M059J (cell line): ENCODE data around the gene TBC1D20. TPM values are rescaled to one million over a fixed set of nuclear protein-coding genes. Genes with fewer than 3 reads are reported as not detected.

ENCODE experiments used
- DNase-seq: peaks from one replicate; pipeline ENCODE4 v3.0.0-alpha.2; 2012; ENCODE audit warnings: low read depth
- total RNA-seq: library from RNA; depleted of rRNA; stranded (reverse); fragments of >200 nt; shearing (Covaris generic); gene quantifications from 2 replicates; pipeline ENCODE4 v1.2.3, GENCODE V29; 2014

The TBC1D20 gene
- total RNA-seq, 1 experiment from 2014 or later = 53.2 TPM

DNA sequence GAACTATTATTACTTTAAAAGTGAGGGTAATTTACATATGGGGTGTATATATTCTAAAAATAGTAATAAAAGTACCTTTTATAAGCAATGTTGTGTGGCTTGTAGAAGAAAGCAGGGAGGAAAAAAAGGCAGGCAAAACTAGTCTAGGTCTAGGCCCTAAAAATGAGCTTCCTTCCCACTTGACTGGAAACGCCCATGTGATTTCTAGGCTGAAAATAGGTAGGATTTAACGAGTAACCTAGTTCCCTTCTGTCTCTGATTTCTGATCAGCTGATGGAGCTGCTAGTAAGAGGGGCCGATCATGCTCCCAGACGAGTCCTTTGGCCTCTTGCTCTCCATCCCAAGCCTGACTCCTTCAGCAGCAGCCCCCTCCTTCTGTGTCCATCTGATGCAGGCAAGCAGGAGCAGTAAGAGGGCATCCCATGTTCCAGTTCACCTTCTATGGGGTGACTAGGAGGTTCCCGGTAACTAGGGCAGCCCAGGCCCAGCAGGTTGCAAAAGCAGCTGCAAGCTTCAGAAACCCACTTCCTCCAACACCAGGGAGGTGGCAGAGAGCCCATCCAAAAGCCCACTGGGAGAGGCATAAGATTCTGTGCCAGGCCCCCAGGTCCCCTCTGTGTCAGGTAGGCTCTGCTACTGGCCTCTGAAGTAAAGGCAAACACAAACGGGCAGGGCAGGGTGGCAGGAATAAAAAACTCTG lies 24.4 kb downstream of the TBC1D20 start:
- DNase-seq = no peak

DNA sequence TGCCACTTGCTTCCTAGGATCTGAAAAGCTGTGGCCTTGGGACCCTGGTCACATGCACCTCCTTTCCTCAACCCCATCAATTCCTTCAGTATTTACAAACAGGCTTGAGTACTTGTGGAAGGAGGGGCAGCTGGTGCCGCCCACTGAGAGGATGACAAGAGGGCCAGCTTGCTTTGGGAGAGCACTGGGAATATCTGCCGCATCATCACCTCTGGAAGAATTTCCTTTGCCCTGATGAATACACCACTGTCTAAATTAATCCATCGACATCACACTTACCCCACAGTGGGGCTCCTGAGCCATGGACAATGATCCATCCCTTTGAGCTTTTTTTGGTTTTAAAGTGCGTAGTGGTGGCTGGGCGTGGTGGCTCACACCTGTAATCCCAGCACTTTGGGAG lies 25.9 kb downstream of the TBC1D20 start:
- DNase-seq = no peak

GRCh38 chr20:435558-435957 lies 26.8 kb downstream of the TBC1D20 start:
- DNase-seq = no peak

GRCh38 chr20:434661-435419 lies 27.5 kb downstream of the TBC1D20 start:
- DNase-seq = no peak

GRCh38 chr20:434221-434620 lies 28.1 kb downstream of the TBC1D20 start:
- DNase-seq = no peak

- DNase-seq = peak; percentile 63
Observed at GRCh38 chr20:433300-433975, 28.9 kb downstream of the TBC1D20 start.

DNA sequence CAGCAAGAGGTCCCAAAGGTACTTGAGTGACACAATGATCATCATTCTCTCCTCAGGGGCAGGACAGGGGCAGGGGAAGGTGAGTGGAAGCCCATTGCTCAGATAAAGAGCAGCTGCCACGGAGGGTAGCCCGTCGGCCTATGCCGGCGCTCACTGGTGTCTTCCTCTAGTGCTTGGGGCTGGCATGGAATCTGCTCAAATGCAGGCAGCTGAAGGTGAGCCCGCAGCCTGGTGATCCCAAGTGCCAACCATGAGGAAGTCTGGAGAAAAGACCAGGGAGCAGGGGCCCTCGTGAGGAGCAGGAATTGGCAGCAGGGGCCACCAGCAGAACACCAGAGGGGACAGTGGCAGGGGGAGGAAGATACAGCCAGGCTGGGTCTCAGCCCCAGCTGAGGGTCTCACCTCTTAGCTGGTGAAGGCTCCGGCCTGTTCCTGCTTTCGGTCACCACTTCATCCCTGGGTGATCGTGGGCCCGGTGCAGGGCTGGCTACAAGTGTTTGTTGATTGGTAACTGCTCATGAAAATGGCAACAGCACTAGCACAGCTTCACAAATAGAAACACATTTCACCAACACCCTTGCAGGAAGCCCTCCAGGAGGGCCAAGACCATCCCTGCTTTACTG lies 29.5 kb downstream of the TBC1D20 start:
- no peak for DNase-seq

DNA sequence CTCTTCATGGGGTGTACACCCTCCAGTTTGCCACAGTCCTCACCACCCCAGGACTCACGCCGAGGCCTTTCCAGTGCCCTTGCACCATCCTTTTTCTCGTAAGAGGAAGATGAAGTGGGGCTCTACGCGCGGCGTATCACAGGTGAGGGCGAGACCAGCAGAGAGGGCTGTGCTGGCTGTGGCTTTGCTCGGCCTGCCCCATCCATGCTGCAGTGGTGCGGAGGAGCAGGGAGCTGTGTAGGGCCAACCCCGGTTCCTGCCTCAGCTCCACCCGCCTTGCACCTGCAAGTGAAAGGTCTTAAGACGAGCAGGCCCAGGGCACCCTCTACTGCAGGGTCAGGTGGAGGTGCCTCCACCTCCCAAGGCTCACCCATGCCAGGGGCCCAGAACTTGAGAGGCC lies 30.1 kb downstream of the TBC1D20 start:
- no peak for DNase-seq

- DNase-seq = peak; percentile 84
Observed at GRCh38 chr20:431012-431904, 31.1 kb downstream of the TBC1D20 start.

DNA sequence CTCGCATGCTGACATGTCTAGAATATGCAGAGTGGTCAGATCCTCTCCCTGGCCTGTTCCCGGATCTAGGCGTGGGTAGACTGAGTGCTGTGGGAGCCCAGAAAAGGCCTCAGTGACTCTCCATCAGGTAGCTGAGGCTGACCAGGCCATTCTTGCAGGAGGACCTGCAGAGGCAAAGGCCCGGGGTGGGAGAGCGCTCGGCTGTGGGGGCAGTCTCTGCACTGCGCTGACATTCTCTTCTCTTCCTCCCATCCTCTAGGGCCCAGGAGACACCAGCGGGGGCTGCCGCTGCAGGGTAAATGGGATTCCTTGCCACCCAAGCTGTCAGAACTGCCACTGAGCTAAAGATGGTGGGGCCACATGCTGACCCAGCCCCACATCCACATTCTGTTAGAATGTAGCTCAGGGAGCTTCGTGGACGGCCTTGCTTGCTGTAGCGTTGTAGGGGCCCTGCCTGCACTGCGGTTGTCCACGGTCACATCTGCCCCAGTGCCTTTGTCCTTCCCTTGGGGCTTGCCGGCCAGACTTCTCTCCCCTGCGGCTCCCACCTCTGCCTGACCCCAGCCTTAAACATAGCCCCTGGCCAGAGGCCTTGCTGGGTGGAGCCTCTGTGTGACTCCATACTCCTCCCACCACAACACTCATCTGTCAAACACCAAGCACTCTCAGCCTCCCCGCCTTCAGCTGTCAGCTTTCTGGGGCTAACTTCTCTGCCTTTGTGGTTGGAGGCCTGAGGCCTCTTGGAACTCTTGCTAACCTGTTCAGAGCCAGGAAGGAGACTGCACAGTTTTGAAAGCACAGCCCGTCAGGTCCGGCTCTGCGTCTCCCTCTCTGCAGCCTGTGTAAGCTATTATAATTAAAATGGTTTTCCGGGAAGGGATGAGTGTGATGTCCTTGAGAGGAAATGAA lies 32.0 kb downstream of the TBC1D20 start:
- no peak for DNase-seq

GRCh38 chr20:428658-429200 lies 33.6 kb downstream of the TBC1D20 start:
- no peak for DNase-seq

DNA sequence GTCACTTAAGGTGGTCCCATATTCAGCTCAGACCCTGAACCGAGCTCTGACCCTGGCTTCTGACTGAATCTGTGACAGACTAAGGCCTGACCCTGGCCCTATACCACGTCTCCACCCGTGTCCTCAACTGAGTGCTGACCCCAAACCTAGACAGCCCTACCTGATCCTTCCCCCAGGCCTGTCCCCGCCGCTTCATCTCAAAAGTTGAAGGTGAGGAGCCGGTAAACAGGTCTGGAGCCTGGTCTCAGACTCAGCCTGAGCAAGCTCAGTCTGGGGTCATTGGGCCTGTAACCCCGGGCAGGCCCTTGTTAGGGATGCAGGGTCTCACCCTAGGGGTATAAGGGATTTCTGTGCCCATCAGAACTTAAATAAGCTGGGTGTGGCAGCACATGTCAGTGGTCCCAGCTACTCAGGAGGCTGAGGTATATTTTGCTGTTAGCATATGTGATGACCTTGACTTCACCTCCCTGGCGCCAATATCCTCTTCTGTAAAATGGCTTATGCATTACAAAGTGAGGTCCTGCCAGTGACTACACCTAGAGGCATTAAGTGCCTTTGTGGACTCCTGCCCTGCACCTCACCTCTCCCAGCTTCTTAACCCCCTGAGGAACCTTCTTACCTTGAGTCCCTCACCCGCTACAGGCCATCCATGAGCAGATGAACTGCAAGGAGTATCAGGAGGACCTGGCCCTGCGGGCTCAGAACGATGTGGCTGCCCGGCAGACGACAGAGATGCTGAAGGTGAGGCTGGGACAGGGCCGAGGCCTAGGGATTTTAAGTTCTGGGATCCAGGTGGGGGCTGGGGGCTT lies 34.3 kb downstream of the TBC1D20 start:
- DNase-seq = no peak

- DNase-seq = no peak
Observed at GRCh38 chr20:427401-427800, 34.9 kb downstream of the TBC1D20 start.

- no peak for DNase-seq
Observed at GRCh38 chr20:426566-426965, 35.8 kb downstream of the TBC1D20 start.

DNA sequence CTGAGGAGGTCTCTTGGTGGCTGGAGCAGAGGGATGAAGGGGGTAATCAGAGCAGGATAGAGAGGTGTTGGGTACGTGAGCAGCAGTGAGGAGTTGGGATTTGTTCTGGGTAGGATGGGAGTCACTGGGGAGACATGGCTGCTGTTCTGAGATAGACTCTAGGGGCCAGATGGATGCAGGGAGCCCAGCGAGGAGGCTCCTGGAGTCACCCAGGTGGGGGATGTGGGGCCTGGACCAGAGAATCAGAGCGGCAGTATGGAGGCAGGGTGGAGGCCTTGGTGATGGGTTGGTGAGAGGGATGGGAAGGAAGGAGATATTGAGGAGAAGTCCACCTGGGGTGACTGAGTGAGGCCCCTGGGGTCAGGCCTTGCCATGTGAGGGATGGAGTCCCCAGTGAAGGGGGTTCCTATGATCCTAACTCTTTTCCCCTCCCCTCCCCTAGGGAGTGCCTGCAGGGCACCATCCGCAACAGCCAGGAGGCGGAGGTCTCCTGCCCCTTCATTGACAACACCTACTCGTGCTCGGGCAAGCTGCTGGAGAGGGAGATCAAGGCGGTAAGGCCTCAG lies 40.6 kb downstream of the TBC1D20 start:
- no peak for DNase-seq

DNA sequence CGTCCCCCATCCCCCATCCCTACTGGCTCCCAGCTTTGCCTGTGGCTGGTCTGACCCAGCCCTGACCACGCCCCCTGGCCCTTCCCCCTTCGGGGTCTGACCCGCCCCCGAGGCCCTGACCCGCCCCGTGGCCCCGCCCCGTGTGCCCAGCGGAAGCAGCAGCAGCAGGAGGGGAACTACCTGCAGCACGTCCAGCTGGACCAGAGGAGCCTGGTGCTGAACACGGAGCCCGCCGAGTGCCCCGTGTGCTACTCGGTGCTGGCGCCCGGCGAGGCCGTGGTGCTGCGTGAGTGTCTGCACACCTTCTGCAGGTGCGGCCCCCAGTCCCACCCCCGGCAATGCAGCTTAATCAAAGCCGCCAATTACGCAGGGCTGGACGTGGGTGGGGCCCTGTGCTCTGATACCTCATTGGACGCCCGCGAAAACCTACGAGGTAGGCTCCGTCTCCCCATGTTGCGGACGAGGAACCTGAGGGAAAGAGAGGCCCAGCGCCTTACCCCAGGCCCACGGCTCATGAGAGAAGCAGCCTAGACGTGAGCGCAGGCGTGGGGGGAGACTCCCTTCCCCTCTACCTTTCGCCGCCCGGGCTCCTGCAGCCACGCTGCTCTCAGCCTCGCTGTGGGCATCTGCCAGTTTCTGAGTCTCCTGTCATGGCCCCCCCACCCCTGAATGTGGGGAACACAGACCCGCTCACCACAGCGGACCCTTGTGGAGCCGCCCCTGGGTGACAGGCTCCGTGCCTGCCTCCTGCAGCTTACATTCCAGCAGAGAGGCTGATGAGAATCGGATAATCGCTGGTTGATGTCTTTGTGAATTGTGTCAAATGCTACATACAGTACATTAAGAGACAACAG lies 41.4 kb downstream of the TBC1D20 start:
- no peak for DNase-seq

GRCh38 chr20:420166-420620 lies 42.1 kb downstream of the TBC1D20 start:
- no peak for DNase-seq
